GM19468 (cell line): ENCODE measurements around the gene C16orf90.
"Not testable (repeated sequence)": the region's sequence is repeated elsewhere in the genome, so short reads cannot be mapped to it uniquely, and the experiment has no call there.

Experiments
- ATAC-seq: cut with Tn5 transposase; IDR thresholded peaks from one replicate; pipeline ENCODE4 v1.9.1; 2021; ENCODE audit warnings: mild to moderate bottlenecking, moderate library complexity, moderate number of reproducible peaks; ENCODE audit not compliant: unreplicated experiment; ENCODE audit errors: extremely low read depth

The C16orf90 gene

GRCh38 chr16:3485821-3486505 lies 9.3 kb downstream of the C16orf90 start:
- ATAC-seq = no peak

GRCh38 chr16:3485097-3485745 lies 10.1 kb downstream of the C16orf90 start:
- no peak for ATAC-seq

GRCh38 chr16:3484318-3485096 lies 10.8 kb downstream of the C16orf90 start:
- no peak for ATAC-seq

GRCh38 chr16:3482659-3483241 lies 12.5 kb downstream of the C16orf90 start:
- no peak for ATAC-seq

GRCh38 chr16:3481696-3482658 lies 13.3 kb downstream of the C16orf90 start:
- no peak for ATAC-seq

- ATAC-seq = no peak
Measured at GRCh38 chr16:3480901-3481695, 14.2 kb downstream of the C16orf90 start.

- ATAC-seq = no peak
Measured at GRCh38 chr16:3479654-3480216, 15.6 kb downstream of the C16orf90 start.

GRCh38 chr16:3478242-3478925 lies 16.9 kb downstream of the C16orf90 start:
- no peak for ATAC-seq

- no peak for ATAC-seq
Measured at GRCh38 chr16:3476409-3476808, 18.9 kb downstream of the C16orf90 start.

GRCh38 chr16:3475604-3476375 lies 19.5 kb downstream of the C16orf90 start:
- ATAC-seq = no peak

- not testable (repeated sequence) for ATAC-seq
Measured at GRCh38 chr16:3474870-3475269, 20.4 kb downstream of the C16orf90 start.

GRCh38 chr16:3474136-3474779 lies 21.0 kb downstream of the C16orf90 start:
- ATAC-seq = no peak

- not testable (repeated sequence) for ATAC-seq
Measured at GRCh38 chr16:3473596-3473943, 21.7 kb downstream of the C16orf90 start.

- no peak for ATAC-seq
Measured at GRCh38 chr16:3472878-3473595, 22.3 kb downstream of the C16orf90 start.

GRCh38 chr16:3471518-3472176 lies 23.6 kb downstream of the C16orf90 start:
- no peak for ATAC-seq

- no peak for ATAC-seq
Measured at GRCh38 chr16:3470723-3471122, 24.6 kb downstream of the C16orf90 start.
